K562 (cell line): ENCODE results near the gene WDR64. TPM values are rescaled to one million over a fixed set of nuclear protein-coding genes. Genes with fewer than 3 reads are reported as not detected.

Source experiments
- ATAC-seq: fragments of 200-7000 bp; cut with Tn5 transposase; 3 replicates; pipeline ENCODE4 v1.9.1; 2020; ENCODE audit warnings: moderate library complexity
- BruUV-seq: library from RNA; stranded (reverse); fragments of 400-500 nt; replicated peaks from 2 replicates; lab custom pipeline; 2021; lab: Mats Ljungman, UMichigan
- CTCF ChIA-PET: fragments of 300-600 bp; formaldehyde crosslinking; extraction: SDS; loops from one replicate; lab custom pipeline; 2021; ENCODE audit warnings: low intra/inter-chr PET ratio; lab: Yijun Ruan, JAX
- POLR2A ChIA-PET: fragments of 300-600, 350-650 bp; sonication (Branson Sonifier 250); formaldehyde crosslinking; extraction: SDS; loops from one replicate; lab custom pipeline; 2021; ENCODE audit warnings: antibody characterized with exemption, inconsistent platforms; lab: Yijun Ruan, JAX
- DNase-seq, 4 experiments: peaks; one replicate each; pipeline versions ENCODE4 v3.0.0 to v3.0.0-alpha.2; 2011 to 2018; ENCODE audit warnings: low spot score in 3 of 4, mixed read lengths in 3 of 4; ENCODE audit errors: extremely low read depth in 1 of 4
- FAIRE-seq: peaks from 2 replicates; lab custom pipeline; 2011; peaks lifted over from hg19 to GRCh38; lab: Jason Lieb, UNC
- H2AFZ ChIP-seq: 2 replicates; pipeline ENCODE4 v1.6.0; 2011; ENCODE audit warnings: low read depth, low read length, control low read depth, inconsistent platforms
- H3K27ac ChIP-seq: fragments of 200-600 bp; 3 replicates; pipeline ENCODE4 v1.8.0; 2011; ENCODE audit warnings: low read depth, mild to moderate bottlenecking, control low read depth, inconsistent platforms, low read length, moderate library complexity, mixed read lengths; ENCODE audit errors: extremely low read depth
- H3K27me3 ChIP-seq, 2 experiments: fragments of 300-600 bp in 1 of 2; 2 replicates in 1 of 2; 3 replicates in 1 of 2; pipeline versions ENCODE4 v1.6.0 to v1.8.0; 2011; ENCODE audit warnings: inconsistent platforms in 2 of 2, low read length in 2 of 2, mild to moderate bottlenecking in 1 of 2, mixed read lengths in 1 of 2, moderate library complexity in 1 of 2; ENCODE audit not compliant: control insufficient read depth in 2 of 2, insufficient read depth in 2 of 2
- H3K36me3 ChIP-seq: fragments of 300-600 bp; 3 replicates; pipeline ENCODE4 v1.8.0; 2011; ENCODE audit warnings: mild to moderate bottlenecking, low read length, inconsistent platforms; ENCODE audit not compliant: control insufficient read depth, insufficient read depth
- H3K4me1 ChIP-seq, 2 experiments: fragments of 200-600 bp in 1 of 2; replicated peaks in 1 of 2; 2 replicates in 1 of 2; 3 replicates in 1 of 2; pipeline versions ENCODE4 v1.5.1 to v1.8.0; 2011; ENCODE audit warnings: inconsistent platforms in 2 of 2, low read length in 2 of 2, mild to moderate bottlenecking in 1 of 2, mixed read lengths in 1 of 2, moderate library complexity in 1 of 2; ENCODE audit not compliant: control insufficient read depth in 2 of 2, insufficient read depth in 2 of 2
- H3K4me2 ChIP-seq: 2 replicates; pipeline ENCODE4 v1.6.1; 2011; ENCODE audit warnings: low read length, control low read depth, inconsistent platforms, mixed read lengths; ENCODE audit not compliant: insufficient read depth
- H3K4me3 ChIP-seq: fragments of 200-600 bp; sonication (generic), shearing (Covaris generic); 2 replicates; pipeline ENCODE4 v1.5.1; 2016; ENCODE audit warnings: control low read depth, inconsistent platforms
- H3K79me2 ChIP-seq: fragments of 200-600 bp; 3 replicates; pipeline ENCODE4 v1.8.0; 2011; ENCODE audit warnings: low read length, inconsistent platforms; ENCODE audit not compliant: control insufficient read depth, insufficient read depth
- H3K9ac ChIP-seq, 2 experiments: 2 replicates each; pipeline versions ENCODE4 v1.6.0 to v1.6.1; 2011; ENCODE audit warnings: low read depth in 2 of 2, low read length in 2 of 2, control low read depth in 1 of 2, inconsistent platforms in 1 of 2, mild to moderate bottlenecking in 1 of 2, mixed read lengths in 1 of 2; ENCODE audit not compliant: insufficient read depth in 1 of 2
- H3K9me1 ChIP-seq: one replicate; pipeline ENCODE4 v1.6.0; 2011; ENCODE audit warnings: inconsistent platforms, mild to moderate bottlenecking, low read length, moderate library complexity; ENCODE audit not compliant: control insufficient read depth, insufficient read depth
- H3K9me3 ChIP-seq: replicated peaks from 2 replicates; pipeline ENCODE4 v1.5.1; 2011; ENCODE audit warnings: low read depth, low read length, inconsistent platforms; ENCODE audit not compliant: control insufficient read depth, insufficient read depth
- H4K20me1 ChIP-seq: replicated peaks from 2 replicates; pipeline ENCODE4 v1.6.1; 2011; ENCODE audit warnings: low read length, inconsistent platforms, mixed read lengths; ENCODE audit not compliant: control insufficient read depth, insufficient read depth
- ARNT ChIP-seq, 2 experiments: fragments of 450-650 bp; IDR thresholded peaks; 2 replicates each; pipeline ENCODE4 v1.6.1; 2016; ENCODE audit warnings: mild to moderate bottlenecking in 1 of 2
- CTBP1 ChIP-seq: fragments of 450-650 bp; IDR thresholded peaks from 2 replicates; pipeline ENCODE4 v1.6.1; 2016; ENCODE audit warnings: borderline replicate concordance
- KDM5B ChIP-seq: fragments of 200-600 bp; sonication (generic); IDR thresholded peaks from 2 replicates; pipeline ENCODE4 v1.6.1; 2012; ENCODE audit warnings: low read depth, mild to moderate bottlenecking, moderate library complexity, low read length, control low read depth, inconsistent platforms; ENCODE audit not compliant: insufficient replicate concordance
- KLF13 ChIP-seq: fragments of 450-650 bp; IDR thresholded peaks from 2 replicates; pipeline ENCODE4 v1.6.1; 2016; ENCODE audit warnings: missing genetic modification characterization, low read depth, mild to moderate bottlenecking, missing compliant biosample characterization, moderate library complexity, borderline replicate concordance
- PHTF2 ChIP-seq: fragments of 250-450 bp; sonication (Bioruptor Pico); IDR thresholded peaks from 2 replicates; pipeline ENCODE4 v1.5.0; 2021; ENCODE audit warnings: mild to moderate bottlenecking
- TAL1 ChIP-seq: fragments of 450-650 bp; IDR thresholded peaks from 2 replicates; pipeline ENCODE4 v1.6.1; 2016; ENCODE audit warnings: mild to moderate bottlenecking
- TCF7L2 ChIP-seq: fragments of 150-350 bp; IDR thresholded peaks from 2 replicates; pipeline ENCODE4 v1.6.1; 2016; ENCODE audit warnings: low read depth, mild to moderate bottlenecking, low read length, moderate library complexity
- TEAD1 ChIP-seq, 2 experiments: fragments of 450-650 bp in 1 of 2; sonication (generic) in 1 of 2; formaldehyde crosslinking; IDR thresholded peaks; 2 replicates each; pipeline versions ENCODE4 v1.4.0 to v1.8.0; 2020 to 2022; ENCODE audit warnings: mild to moderate bottlenecking in 2 of 2, missing genetic modification reagents in 1 of 2
- ZNF707 ChIP-seq: fragments of 250-450 bp; sonication (Bioruptor Pico); conservative IDR thresholded peaks from 2 replicates; pipeline ENCODE4 v1.8.0; 2022; ENCODE audit warnings: inconsistent platforms, mild to moderate bottlenecking, moderate library complexity
- ZNF764 ChIP-seq: fragments of 250-450 bp; sonication (Bioruptor Pico); IDR thresholded peaks from 2 replicates; pipeline ENCODE4 v1.4.0; 2020; ENCODE audit warnings: low read depth, mild to moderate bottlenecking, moderate library complexity
- WGBS: fragments of 100-300 bp; shearing (Covaris generic); methylation state at CpG from one replicate; pipeline ENCODE4 v1.1.6; 2016; ENCODE audit warnings: low coverage, mixed read lengths; ENCODE audit not compliant: insufficient coverage; ENCODE audit errors: missing lambda C conversion rate; 5-methylcytosine and 5-hydroxymethylcytosine counted together
- in situ Hi-C: fragments of 300-500 bp; cut with MboI; formaldehyde crosslinking; loops from 4 replicates; pipeline ENCODE4 v1.15.0; 2018; ENCODE audit warnings: inconsistent platforms, mixed read lengths
- intact Hi-C: fragments of 100-400 bp; cut with micrococcal nuclease; formaldehyde crosslinking; loops from 2 replicates; pipeline ENCODE4 v1.14.2; 2022
- polyA plus RNA-seq, 8 experiments: library from polyadenylated mRNA; depleted of rRNA in 4 of 8; stranded (reverse) in 5 of 8; unstranded in 3 of 8; fragments of >200 nt; fragmentation: Nextera tagmentation in 2 of 8; fragmentation: Illumina TruSeq in 1 of 8; extraction: Ambion mirVana in 2 of 8; extraction: Trizol in 1 of 8; gene quantifications; 2 replicates each; pipeline versions ENCODE4 v1.2.1 to v1.2.3, GENCODE V29; 2011 to 2014; ENCODE audit warnings: inconsistent platforms in 1 of 8, missing spikeins in 1 of 8
- total RNA-seq, 7 experiments: library from RNA; depleted of rRNA in 6 of 7; stranded (reverse); fragments of >200 nt in 6 of 7; fragmentation: Illumina TruSeq in 2 of 7; extraction: Trizol in 2 of 7; gene quantifications; 2 replicates each; pipeline versions ENCODE4 v1.2.1 to v1.2.3, GENCODE V29; 2011 to 2021; ENCODE audit warnings: low replicate concordance in 1 of 7
- TF ChIP-seq, protein P1 (sequence below): fragments of 450-650 bp; IDR thresholded peaks from 2 replicates; pipeline ENCODE4 v1.6.1; 2016; ENCODE audit warnings: borderline replicate concordance
- TF ChIP-seq, protein P2 (sequence below): fragments of 200-800 bp; sonication (Bioruptor generic); IDR thresholded peaks from 2 replicates; pipeline ENCODE4 v1.6.1; 2017; ENCODE audit warnings: missing genetic modification characterization, missing compliant biosample characterization
- TF ChIP-seq, protein P3 (sequence below): IDR thresholded peaks from 3 replicates; pipeline ENCODE4 v1.6.1; 2011; ENCODE audit warnings: borderline replicate concordance, mild to moderate bottlenecking; ENCODE audit not compliant: insufficient read length, insufficient read depth
- TF ChIP-seq, protein P4 (sequence below): fragments of 450-650 bp; IDR thresholded peaks from 2 replicates; pipeline ENCODE4 v1.7.0; 2016; ENCODE audit warnings: borderline replicate concordance
- TF ChIP-seq, protein P5 (sequence below): sonication (generic); formaldehyde crosslinking; IDR thresholded peaks from 2 replicates; pipeline ENCODE4 v1.8.0; 2022; ENCODE audit warnings: missing genetic modification reagents, mild to moderate bottlenecking, moderate library complexity, borderline replicate concordance

The WDR64 gene
- total and polyA plus RNA-seq, 9 of the 15 experiments (the other 6 are each of a cell fraction or from before 2014, with no cell fraction given) = 0.06 to 0.29 (median 0.19) TPM; not detected in 5

DNA sequence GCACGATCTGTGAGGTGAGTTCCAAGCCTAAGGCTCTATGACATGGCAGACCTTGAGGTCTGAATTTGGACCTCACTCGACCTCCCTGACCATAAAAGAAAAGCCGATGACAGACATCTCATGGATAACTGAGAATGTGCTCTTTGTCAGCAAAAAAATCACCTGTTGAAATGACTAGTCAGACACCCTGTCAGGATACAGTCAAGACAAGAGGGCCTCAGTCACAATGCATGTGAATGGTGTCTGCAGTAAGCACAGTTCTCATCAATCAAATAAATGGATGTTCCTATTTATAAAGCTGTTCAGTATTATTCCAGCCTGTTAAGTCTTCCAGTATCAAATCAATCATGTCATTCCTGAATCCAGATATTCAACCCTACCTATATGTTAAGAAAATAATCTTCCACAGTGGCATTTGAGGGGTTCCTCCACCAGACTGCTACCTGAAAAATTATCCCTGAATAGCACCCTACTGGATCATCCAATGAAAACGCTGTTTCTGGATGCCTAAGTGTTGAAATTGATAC is 167.3 kb downstream of the WDR64 start:
- Histone ChIP-seq H3K9me1 (no peaks in the 10 kb centered on the region), H3K9ac (no peak overlapping the region), H4K20me1 (no peaks in the 10 kb centered on the region), H3K27ac (no peak overlapping the region), H3K4me3 (no peak overlapping the region), H3K27me3 (no peaks in the 10 kb centered on the region), H3K36me3 (no peaks in the 10 kb centered on the region), H3K79me2 (no peaks in the 10 kb centered on the region), H3K4me2 (no peak overlapping the region), H3K4me1 (peaks cover 0 to 11% of the 10 kb centered on the region in 2 experiments; a peak in 1 of 5 replicates), H3K9me3 (0 out of 2 replicates have a peak, but pooled peaks cover 2% of the 10 kb centered on the region), H2AFZ (no peak overlapping the region)
- intact Hi-C loops (no loop called here), in situ Hi-C loops (no loop called here)
- no TSS peak for BruUV-seq
- DNase-seq (no peak), FAIRE-seq (no peak), ATAC-seq (no peak)
- ChIA-PET CTCF (no interaction called here), POLR2A (no interaction called here)
- WGBS = 58% methylated on average over 4 of the region's 4 CpGs
- TF ChIP-seq CTBP1 (no peak), TCF7L2 (no peak), TAL1 (no peak), PHTF2 (CRISPR knock-in tag) (no peak), TEAD1 (CRISPR knock-in tag; IDR thresholded peaks at IDR 0.05) (no peak), KDM5B (no peak), ZNF764 (no peak), KLF13 (tag) (no peak), ARNT (IDR thresholded peaks at IDR 0.05) (no peak), ZNF707 (no peak)
- TF ChIP-seq, protein P1, sequence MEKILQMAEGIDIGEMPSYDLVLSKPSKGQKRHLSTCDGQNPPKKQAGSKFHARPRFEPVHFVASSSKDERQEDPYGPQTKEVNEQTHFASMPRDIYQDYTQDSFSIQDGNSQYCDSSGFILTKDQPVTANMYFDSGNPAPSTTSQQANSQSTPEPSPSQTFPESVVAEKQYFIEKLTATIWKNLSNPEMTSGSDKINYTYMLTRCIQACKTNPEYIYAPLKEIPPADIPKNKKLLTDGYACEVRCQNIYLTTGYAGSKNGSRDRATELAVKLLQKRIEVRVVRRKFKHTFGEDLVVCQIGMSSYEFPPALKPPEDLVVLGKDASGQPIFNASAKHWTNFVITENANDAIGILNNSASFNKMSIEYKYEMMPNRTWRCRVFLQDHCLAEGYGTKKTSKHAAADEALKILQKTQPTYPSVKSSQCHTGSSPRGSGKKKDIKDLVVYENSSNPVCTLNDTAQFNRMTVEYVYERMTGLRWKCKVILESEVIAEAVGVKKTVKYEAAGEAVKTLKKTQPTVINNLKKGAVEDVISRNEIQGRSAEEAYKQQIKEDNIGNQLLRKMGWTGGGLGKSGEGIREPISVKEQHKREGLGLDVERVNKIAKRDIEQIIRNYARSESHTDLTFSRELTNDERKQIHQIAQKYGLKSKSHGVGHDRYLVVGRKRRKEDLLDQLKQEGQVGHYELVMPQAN = no peak
- TF ChIP-seq, protein P2, sequence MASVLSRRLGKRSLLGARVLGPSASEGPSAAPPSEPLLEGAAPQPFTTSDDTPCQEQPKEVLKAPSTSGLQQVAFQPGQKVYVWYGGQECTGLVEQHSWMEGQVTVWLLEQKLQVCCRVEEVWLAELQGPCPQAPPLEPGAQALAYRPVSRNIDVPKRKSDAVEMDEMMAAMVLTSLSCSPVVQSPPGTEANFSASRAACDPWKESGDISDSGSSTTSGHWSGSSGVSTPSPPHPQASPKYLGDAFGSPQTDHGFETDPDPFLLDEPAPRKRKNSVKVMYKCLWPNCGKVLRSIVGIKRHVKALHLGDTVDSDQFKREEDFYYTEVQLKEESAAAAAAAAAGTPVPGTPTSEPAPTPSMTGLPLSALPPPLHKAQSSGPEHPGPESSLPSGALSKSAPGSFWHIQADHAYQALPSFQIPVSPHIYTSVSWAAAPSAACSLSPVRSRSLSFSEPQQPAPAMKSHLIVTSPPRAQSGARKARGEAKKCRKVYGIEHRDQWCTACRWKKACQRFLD (CRISPR knock-in tag) = no peak
- TF ChIP-seq, protein P3, sequence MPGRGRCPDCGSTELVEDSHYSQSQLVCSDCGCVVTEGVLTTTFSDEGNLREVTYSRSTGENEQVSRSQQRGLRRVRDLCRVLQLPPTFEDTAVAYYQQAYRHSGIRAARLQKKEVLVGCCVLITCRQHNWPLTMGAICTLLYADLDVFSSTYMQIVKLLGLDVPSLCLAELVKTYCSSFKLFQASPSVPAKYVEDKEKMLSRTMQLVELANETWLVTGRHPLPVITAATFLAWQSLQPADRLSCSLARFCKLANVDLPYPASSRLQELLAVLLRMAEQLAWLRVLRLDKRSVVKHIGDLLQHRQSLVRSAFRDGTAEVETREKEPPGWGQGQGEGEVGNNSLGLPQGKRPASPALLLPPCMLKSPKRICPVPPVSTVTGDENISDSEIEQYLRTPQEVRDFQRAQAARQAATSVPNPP = no peak
- TF ChIP-seq, protein P4, sequence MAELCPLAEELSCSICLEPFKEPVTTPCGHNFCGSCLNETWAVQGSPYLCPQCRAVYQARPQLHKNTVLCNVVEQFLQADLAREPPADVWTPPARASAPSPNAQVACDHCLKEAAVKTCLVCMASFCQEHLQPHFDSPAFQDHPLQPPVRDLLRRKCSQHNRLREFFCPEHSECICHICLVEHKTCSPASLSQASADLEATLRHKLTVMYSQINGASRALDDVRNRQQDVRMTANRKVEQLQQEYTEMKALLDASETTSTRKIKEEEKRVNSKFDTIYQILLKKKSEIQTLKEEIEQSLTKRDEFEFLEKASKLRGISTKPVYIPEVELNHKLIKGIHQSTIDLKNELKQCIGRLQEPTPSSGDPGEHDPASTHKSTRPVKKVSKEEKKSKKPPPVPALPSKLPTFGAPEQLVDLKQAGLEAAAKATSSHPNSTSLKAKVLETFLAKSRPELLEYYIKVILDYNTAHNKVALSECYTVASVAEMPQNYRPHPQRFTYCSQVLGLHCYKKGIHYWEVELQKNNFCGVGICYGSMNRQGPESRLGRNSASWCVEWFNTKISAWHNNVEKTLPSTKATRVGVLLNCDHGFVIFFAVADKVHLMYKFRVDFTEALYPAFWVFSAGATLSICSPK = no peak
- TF ChIP-seq, protein P5, sequence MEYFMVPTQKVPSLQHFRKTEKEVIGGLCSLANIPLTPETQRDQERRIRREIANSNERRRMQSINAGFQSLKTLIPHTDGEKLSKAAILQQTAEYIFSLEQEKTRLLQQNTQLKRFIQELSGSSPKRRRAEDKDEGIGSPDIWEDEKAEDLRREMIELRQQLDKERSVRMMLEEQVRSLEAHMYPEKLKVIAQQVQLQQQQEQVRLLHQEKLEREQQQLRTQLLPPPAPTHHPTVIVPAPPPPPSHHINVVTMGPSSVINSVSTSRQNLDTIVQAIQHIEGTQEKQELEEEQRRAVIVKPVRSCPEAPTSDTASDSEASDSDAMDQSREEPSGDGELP (CRISPR knock-in tag) = no peak
